Smooth muscle cell (in vitro differentiated cells): Measurements from ENCODE around the gene ABHD13. TPM values are rescaled to one million over a fixed set of nuclear protein-coding genes. Genes with fewer than 3 reads are reported as not detected.

ENCODE experiments used
- DNase-seq: peaks from one replicate; lab custom pipeline; 2025; ENCODE audit not compliant: unreplicated experiment; lab: John Stamatoyannopoulos, UW
- H2AFZ ChIP-seq: fragments of 200-600 bp; sonication (generic); 2 replicates; pipeline ENCODE4 v1.6.0; 2016; ENCODE audit warnings: antibody characterized with exemption, low read depth, mild to moderate bottlenecking
- H3F3A ChIP-seq: fragments of 200-600 bp; sonication (generic); 2 replicates; pipeline ENCODE4 v1.6.0; 2017; ENCODE audit warnings: antibody characterized with exemption, low read depth
- H3K27ac ChIP-seq: fragments of 200-600 bp; sonication (generic); 2 replicates; pipeline ENCODE4 v1.5.1; 2016; ENCODE audit warnings: low read depth, mild to moderate bottlenecking
- H3K27me3 ChIP-seq: fragments of 200-600 bp; sonication (generic); 2 replicates; pipeline ENCODE4 v1.6.1; 2016; ENCODE audit warnings: low read depth, mild to moderate bottlenecking
- H3K36me3 ChIP-seq: fragments of 200-600 bp; sonication (generic); 2 replicates; pipeline ENCODE4 v1.5.1; 2016; ENCODE audit warnings: low read depth
- H3K4me1 ChIP-seq: fragments of 200-600 bp; sonication (generic); 2 replicates; pipeline ENCODE4 v1.5.1; 2016; ENCODE audit warnings: low read depth
- H3K4me2 ChIP-seq: fragments of 200-600 bp; sonication (generic); 2 replicates; pipeline ENCODE4 v1.6.0; 2016; ENCODE audit warnings: mild to moderate bottlenecking
- H3K4me3 ChIP-seq: fragments of 200-600 bp; sonication (generic); 2 replicates; pipeline ENCODE4 v1.5.1; 2016; ENCODE audit warnings: mild to moderate bottlenecking
- H3K79me2 ChIP-seq: fragments of 200-600 bp; sonication (generic); 2 replicates; pipeline ENCODE4 v1.6.0; 2016; ENCODE audit warnings: low read depth, mild to moderate bottlenecking
- H3K9ac ChIP-seq: fragments of 200-600 bp; sonication (generic); 2 replicates; pipeline ENCODE4 v1.6.0; 2016; ENCODE audit warnings: low read depth
- H3K9me3 ChIP-seq: fragments of 200-600 bp; sonication (generic); replicated peaks from 2 replicates; pipeline ENCODE4 v1.5.1; 2016; ENCODE audit warnings: low read depth
- H4K20me1 ChIP-seq: fragments of 200-600 bp; sonication (generic); 2 replicates; pipeline ENCODE4 v1.6.0; 2016; ENCODE audit warnings: low read depth
- WGBS: methylation state at CpG from one replicate; pipeline ENCODE4 v1.1.7; 2016; ENCODE audit warnings: low lambda C conversion rate; 5-methylcytosine and 5-hydroxymethylcytosine counted together
- polyA plus RNA-seq: library from polyadenylated mRNA; unstranded; fragments of >200 nt; fragmentation: Nextera tagmentation; extraction: Ambion mirVana; gene quantifications from 2 replicates; pipeline ENCODE4 v1.2.1, GENCODE V29; 2016
- total RNA-seq: library from RNA; depleted of rRNA; stranded (reverse); fragments of >200 nt; gene quantifications from 2 replicates; pipeline ENCODE4 v1.2.3, GENCODE V29; 2014
- TF ChIP-seq, protein P1 (sequence below): fragments of 200-600 bp; sonication (generic); IDR thresholded peaks from 2 replicates; pipeline ENCODE4 v1.5.1; 2017; ENCODE audit warnings: borderline replicate concordance, mild to moderate bottlenecking, antibody characterized with exemption; ENCODE audit not compliant: insufficient read depth, poor library complexity, severe bottlenecking

Gene ABHD13
- total and polyA plus RNA-seq, 2 experiments from 2014 or later = 7.9 to 14.1 TPM

DNA sequence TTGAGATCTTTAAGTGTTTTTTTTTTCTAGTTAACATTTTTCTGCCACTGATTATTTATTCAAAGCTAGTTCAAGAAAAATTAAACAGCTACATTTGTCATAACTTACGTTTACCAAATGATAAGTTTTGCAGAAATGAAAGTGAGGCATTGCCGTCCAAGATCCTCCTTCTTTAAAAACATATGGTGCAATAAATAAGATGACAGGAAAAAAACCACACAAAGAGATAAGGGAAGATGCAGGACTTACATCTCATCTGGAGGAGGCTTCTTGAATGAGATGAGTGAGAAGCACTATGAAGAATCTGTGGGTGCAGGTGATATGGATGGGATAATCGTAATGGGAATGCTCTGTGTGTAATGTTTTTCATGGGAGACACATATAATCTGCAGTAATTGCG lies 63.7 kb downstream of the ABHD13 start:
- no peak overlapping the region for H2AFZ ChIP-seq
- H3K4me1 ChIP-seq = no peaks in the 10 kb centered on the region
- H3K79me2 ChIP-seq = no peaks in the 10 kb centered on the region
- H3K9me3 ChIP-seq = no peaks in the 10 kb centered on the region
- no peak overlapping the region for H3K27ac ChIP-seq
- H3K9ac ChIP-seq = no peak overlapping the region
- H3K27me3 ChIP-seq = no peaks in the 10 kb centered on the region
- no peaks in the 10 kb centered on the region for H3K36me3 ChIP-seq
- H3F3A ChIP-seq = no peaks in the 10 kb centered on the region
- 82% methylated on average over 4 of the region's 4 CpGs for WGBS
- no peak for DNase-seq
- H3K4me3 ChIP-seq = no peak overlapping the region
- no peak overlapping the region for H3K4me2 ChIP-seq
- H4K20me1 ChIP-seq = no peaks in the 10 kb centered on the region
- TF ChIP-seq, protein P1, sequence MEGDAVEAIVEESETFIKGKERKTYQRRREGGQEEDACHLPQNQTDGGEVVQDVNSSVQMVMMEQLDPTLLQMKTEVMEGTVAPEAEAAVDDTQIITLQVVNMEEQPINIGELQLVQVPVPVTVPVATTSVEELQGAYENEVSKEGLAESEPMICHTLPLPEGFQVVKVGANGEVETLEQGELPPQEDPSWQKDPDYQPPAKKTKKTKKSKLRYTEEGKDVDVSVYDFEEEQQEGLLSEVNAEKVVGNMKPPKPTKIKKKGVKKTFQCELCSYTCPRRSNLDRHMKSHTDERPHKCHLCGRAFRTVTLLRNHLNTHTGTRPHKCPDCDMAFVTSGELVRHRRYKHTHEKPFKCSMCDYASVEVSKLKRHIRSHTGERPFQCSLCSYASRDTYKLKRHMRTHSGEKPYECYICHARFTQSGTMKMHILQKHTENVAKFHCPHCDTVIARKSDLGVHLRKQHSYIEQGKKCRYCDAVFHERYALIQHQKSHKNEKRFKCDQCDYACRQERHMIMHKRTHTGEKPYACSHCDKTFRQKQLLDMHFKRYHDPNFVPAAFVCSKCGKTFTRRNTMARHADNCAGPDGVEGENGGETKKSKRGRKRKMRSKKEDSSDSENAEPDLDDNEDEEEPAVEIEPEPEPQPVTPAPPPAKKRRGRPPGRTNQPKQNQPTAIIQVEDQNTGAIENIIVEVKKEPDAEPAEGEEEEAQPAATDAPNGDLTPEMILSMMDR = no peak

DNA sequence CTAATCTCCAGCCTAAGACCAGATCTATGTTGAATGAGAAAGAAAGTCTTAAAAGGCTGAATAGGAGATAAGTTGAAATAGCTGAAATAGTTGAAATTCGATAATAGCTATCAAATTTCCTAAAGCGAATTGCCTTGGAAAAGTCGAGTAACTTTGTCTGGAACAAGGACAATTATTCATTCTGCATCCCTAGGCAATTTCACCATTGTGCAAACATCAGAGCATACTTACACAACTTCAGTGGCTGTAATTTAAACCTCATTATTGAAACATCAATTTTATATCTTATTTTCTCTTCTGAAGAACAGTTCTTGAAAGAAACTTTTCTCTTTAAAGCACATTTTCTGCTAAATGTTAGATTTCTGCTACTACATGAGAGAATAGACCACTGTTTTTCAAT lies 64.9 kb downstream of the ABHD13 start:
- DNase-seq = no peak
- no peak overlapping the region for H3K4me3 ChIP-seq
- WGBS = 78% methylated on average over 3 of the region's 3 CpGs

More for the DNA sequence above, 64.9 kb downstream of the ABHD13 start:
- TF ChIP-seq, protein P1 = no peak
- no peaks in the 10 kb centered on the region for H3F3A ChIP-seq
- no peak overlapping the region for H3K27ac ChIP-seq
- no peaks in the 10 kb centered on the region for H3K9me3 ChIP-seq
- H3K9ac ChIP-seq = no peak overlapping the region
- H3K4me2 ChIP-seq = no peak overlapping the region
- H3K36me3 ChIP-seq = no peaks in the 10 kb centered on the region
- no peak overlapping the region for H2AFZ ChIP-seq
- no peaks in the 10 kb centered on the region for H3K27me3 ChIP-seq
- no peaks in the 10 kb centered on the region for H4K20me1 ChIP-seq
- no peaks in the 10 kb centered on the region for H3K4me1 ChIP-seq
- H3K79me2 ChIP-seq = no peaks in the 10 kb centered on the region

Other genes starting within 250 kb of the ABHD13 start
- 11.5 and 16.9 TPM in 2 replicates for gene LIG4, start 2.9 kb upstream of the ABHD13 start, total RNA-seq
- 3.2 and 5.3 TPM in 2 replicates for gene LIG4, start 2.9 kb upstream of the ABHD13 start, polyA plus RNA-seq
- gene TNFSF13B, start 51.3 kb downstream of the ABHD13 start, total RNA-seq = 1.1 and 1.8 TPM in 2 replicates
- 0.58 and 2.0 TPM in 2 replicates for gene TNFSF13B, start 51.3 kb downstream of the ABHD13 start, polyA plus RNA-seq